PC-3 (cell line): ENCODE measurements around the gene TWIST2. TPM values are rescaled to one million over a fixed set of nuclear protein-coding genes. Genes with fewer than 3 reads are reported as not detected.

ENCODE experiments used
- ATAC-seq: fragments of 200-7000 bp; cut with Tn5 transposase; 2 replicates; pipeline ENCODE4 v1.9.1; 2020; ENCODE audit warnings: mild to moderate bottlenecking, moderate library complexity
- BruUV-seq: library from RNA; stranded (reverse); fragments of 400-500 nt; replicated peaks from 2 replicates; lab custom pipeline; 2021; lab: Mats Ljungman, UMichigan
- CTCF ChIA-PET: fragments of 300-600 bp; sonication (Branson Sonifier 250); formaldehyde crosslinking; loops from one replicate; lab custom pipeline; 2022; ENCODE audit warnings: antibody characterized with exemption; lab: Charles Lee
- POLR2A ChIA-PET: fragments of 300-600 bp; sonication (Branson Sonifier 250); formaldehyde crosslinking; loops from one replicate; lab custom pipeline; 2022; ENCODE audit warnings: antibody characterized with exemption; ENCODE audit not compliant: unreplicated experiment; lab: Charles Lee
- DNase-seq: peaks from one replicate; pipeline ENCODE4 v3.0.0-alpha.2; 2015
- H2AFZ ChIP-seq: fragments of 300-600 bp; sonication (generic); 2 replicates; pipeline ENCODE4 v1.6.0; 2016; ENCODE audit warnings: antibody characterized with exemption, low read length
- H3F3A ChIP-seq: fragments of 300-600 bp; sonication (generic); one replicate; pipeline ENCODE4 v1.6.0; 2017; ENCODE audit warnings: antibody characterized with exemption, low read length, control low read depth, mild to moderate bottlenecking; ENCODE audit not compliant: unreplicated experiment
- H3K27ac ChIP-seq: fragments of 300-600 bp; sonication (generic); 2 replicates; pipeline ENCODE4 v1.5.1; 2016; ENCODE audit warnings: mild to moderate bottlenecking, low read length
- H3K27me3 ChIP-seq: fragments of 300-600 bp; sonication (generic); 2 replicates; pipeline ENCODE4 v1.6.1; 2016; ENCODE audit warnings: low read length, mixed read lengths
- H3K36me3 ChIP-seq: fragments of 300-600 bp; sonication (generic); 2 replicates; pipeline ENCODE4 v1.6.1; 2016; ENCODE audit warnings: low read depth, mixed run types, low read length, mixed read lengths
- H3K4me1 ChIP-seq: fragments of 300-600 bp; sonication (generic); 2 replicates; pipeline ENCODE4 v1.5.1; 2016; ENCODE audit warnings: low read length; ENCODE audit not compliant: insufficient read depth
- H3K4me2 ChIP-seq: fragments of 300-600 bp; sonication (generic); 2 replicates; pipeline ENCODE4 v1.6.0; 2016; ENCODE audit warnings: low read length
- H3K4me3 ChIP-seq: fragments of 300-600 bp; sonication (generic); 2 replicates; pipeline ENCODE4 v1.5.1; 2016; ENCODE audit warnings: mild to moderate bottlenecking, low read length, mixed read lengths
- H3K79me2 ChIP-seq: fragments of 300-600 bp; sonication (generic); 2 replicates; pipeline ENCODE4 v1.6.1; 2017; ENCODE audit warnings: low read length, mixed read lengths
- H3K9ac ChIP-seq: fragments of 300-600 bp; sonication (generic); 2 replicates; pipeline ENCODE4 v1.6.0; 2016; ENCODE audit warnings: mild to moderate bottlenecking, low read length
- H3K9me2 ChIP-seq: fragments of 300-600 bp; sonication (generic); replicated peaks from 2 replicates; pipeline ENCODE4 v1.6.1; 2016; ENCODE audit warnings: mixed run types, low read length, mixed read lengths
- H3K9me3 ChIP-seq: fragments of 300-600 bp; sonication (generic); 2 replicates; pipeline ENCODE4 v1.6.1; 2016; ENCODE audit warnings: low read length, mixed read lengths
- H4K20me1 ChIP-seq: fragments of 300-600 bp; sonication (generic); 2 replicates; pipeline ENCODE4 v1.6.1; 2016; ENCODE audit warnings: low read length, mixed read lengths
- EZH2 ChIP-seq: fragments of 300-600 bp; sonication (generic); IDR thresholded peaks from one replicate; pipeline ENCODE4 v1.6.1; 2017; ENCODE audit warnings: antibody characterized with exemption, mild to moderate bottlenecking, low read length; ENCODE audit not compliant: unreplicated experiment
- EZH2phosphoT487 ChIP-seq: fragments of 300-600 bp; sonication (generic); IDR thresholded peaks from 2 replicates; pipeline ENCODE4 v1.6.1; 2018; ENCODE audit warnings: mild to moderate bottlenecking, antibody characterized with exemption, low read length, borderline replicate concordance
- intact Hi-C: fragments of 100-400 bp; cut with micrococcal nuclease; formaldehyde crosslinking; loops from 2 replicates; pipeline ENCODE4 v1.9.0; 2023
- total RNA-seq: library from RNA; depleted of rRNA; stranded (reverse); fragments of >200 nt; gene quantifications from 2 replicates; pipeline ENCODE4 v1.2.3, GENCODE V29; 2014
- TF ChIP-seq, protein P1 (sequence below): fragments of 300-600 bp; sonication (generic); conservative IDR thresholded peaks from 2 replicates; pipeline ENCODE4 v1.5.1; 2017; ENCODE audit warnings: antibody characterized with exemption, low read depth, mild to moderate bottlenecking, low read length

Gene TWIST2
- total RNA-seq, 1 experiment from 2014 or later: 4.4 TPM

DNA sequence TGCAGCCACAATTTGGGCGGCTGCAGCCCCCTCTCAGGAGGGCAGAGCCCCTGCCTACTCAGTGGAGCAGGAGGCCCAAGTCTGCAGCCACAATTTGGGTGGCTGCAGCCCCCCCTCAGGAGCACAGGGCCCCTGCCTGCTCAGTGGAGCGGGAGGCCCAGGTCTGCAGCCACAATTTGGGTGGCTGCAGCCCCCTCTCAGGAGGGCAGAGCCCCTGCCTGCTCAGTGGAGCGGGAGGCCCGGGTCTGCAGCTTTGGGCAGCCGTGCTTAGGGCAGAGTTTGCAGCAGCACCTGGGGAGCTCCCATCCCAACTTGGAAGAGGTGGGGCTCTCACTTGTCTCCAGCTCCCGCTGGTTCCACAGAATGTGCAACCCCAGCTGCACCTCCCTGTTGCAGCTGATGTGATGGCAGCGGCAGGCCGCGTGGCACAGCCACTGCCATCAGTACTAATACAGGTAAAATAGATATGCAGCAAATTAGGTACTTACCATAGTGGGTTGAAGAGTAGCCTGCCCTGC lies 99.4 kb downstream of the TWIST2 start:
- Histone ChIP-seq H4K20me1 (no peaks in the 10 kb centered on the region), H3K4me3 (peak overlapping the region; percentile 53), H3K36me3 (no peaks in the 10 kb centered on the region), H3K9me3 (no peaks in the 10 kb centered on the region), H3K79me2 (peaks cover 29% of the 10 kb centered on the region), H3K4me2 (peak overlapping the region; percentile 78), H3K4me1 (peaks cover 54% of the 10 kb centered on the region), H3K27me3 (no peaks in the 10 kb centered on the region), H3K9me2 (no peaks in the 10 kb centered on the region), H2AFZ (no peak overlapping the region), H3K27ac (peak overlapping the region; percentile 99), H3F3A (peaks cover 10% of the 10 kb centered on the region), H3K9ac (peak overlapping the region; percentile 88)
- TF ChIP-seq, protein P1, sequence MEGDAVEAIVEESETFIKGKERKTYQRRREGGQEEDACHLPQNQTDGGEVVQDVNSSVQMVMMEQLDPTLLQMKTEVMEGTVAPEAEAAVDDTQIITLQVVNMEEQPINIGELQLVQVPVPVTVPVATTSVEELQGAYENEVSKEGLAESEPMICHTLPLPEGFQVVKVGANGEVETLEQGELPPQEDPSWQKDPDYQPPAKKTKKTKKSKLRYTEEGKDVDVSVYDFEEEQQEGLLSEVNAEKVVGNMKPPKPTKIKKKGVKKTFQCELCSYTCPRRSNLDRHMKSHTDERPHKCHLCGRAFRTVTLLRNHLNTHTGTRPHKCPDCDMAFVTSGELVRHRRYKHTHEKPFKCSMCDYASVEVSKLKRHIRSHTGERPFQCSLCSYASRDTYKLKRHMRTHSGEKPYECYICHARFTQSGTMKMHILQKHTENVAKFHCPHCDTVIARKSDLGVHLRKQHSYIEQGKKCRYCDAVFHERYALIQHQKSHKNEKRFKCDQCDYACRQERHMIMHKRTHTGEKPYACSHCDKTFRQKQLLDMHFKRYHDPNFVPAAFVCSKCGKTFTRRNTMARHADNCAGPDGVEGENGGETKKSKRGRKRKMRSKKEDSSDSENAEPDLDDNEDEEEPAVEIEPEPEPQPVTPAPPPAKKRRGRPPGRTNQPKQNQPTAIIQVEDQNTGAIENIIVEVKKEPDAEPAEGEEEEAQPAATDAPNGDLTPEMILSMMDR: no peak
- TF ChIP-seq EZH2 (no peak), EZH2phosphoT487 (no peak)
- intact Hi-C loops: loop anchor here (5.0 to 10.0 kb wide), 3 partner anchors 85 to 513 kb away; no protein-coding TSS in a partner anchor
- DNase-seq: no peak
- ChIA-PET POLR2A (no interaction called here), CTCF (interaction anchor here (2.2 kb wide), 1 partner anchor 27 kb away, joined by 6 read pairs; no protein-coding TSS in a partner anchor)
- no TSS peak for BruUV-seq
- no peak for ATAC-seq

DNA sequence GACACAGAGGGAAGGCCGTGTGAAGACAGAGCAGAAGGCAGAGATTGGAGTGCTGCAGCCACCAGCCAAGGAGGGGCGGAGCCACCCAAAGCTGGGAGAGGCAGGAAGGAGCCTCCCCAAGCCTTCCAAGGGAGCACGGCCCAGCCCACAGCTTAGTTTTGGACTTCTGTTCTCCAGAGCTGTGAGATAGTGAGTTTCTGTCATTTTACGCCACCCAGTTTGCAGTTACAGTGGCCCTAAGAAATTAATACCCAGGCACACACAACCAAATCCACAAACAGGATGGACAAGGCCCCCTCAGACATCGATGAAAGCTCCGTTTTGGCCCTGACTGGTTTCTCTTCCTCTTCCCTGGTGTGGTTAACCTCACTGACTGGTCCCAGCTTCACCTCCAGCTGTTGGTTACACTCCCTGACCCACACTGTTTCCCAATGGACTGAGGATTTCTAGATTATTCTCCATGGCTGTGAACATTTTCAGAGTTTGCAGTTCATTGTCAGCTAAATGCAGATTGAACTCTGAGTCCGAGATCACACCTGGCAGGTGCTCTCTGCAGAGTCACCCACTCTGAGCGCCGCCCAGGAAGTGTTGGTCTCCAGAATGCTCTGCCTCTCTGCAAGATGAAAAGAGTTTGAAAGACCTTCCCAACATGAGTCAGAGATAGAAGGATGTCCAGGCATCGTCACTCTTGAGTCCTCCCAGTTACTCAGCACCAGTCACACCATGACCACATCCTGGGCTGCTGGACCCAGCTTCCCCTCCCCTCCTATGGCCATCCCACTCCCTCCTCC lies 100.2 kb downstream of the TWIST2 start:
- TSS peak; percentile 87 for BruUV-seq
- ATAC-seq: peak; percentile 82
- intact Hi-C loops: loop anchor here (1.0 to 10.0 kb wide), 5 partner anchors 25 to 513 kb away; no protein-coding TSS in a partner anchor

More for the DNA sequence above, 100.2 kb downstream of the TWIST2 start:
- Histone ChIP-seq H3K4me2 (peak overlapping the region; percentile 78), H3K4me3 (peak overlapping the region; percentile 53; the same call in 1 of the 2 replicates), H4K20me1 (no peaks in the 10 kb centered on the region), H3K27me3 (no peaks in the 10 kb centered on the region), H3K9ac (peak overlapping the region; percentile 88), H3K9me2 (no peaks in the 10 kb centered on the region), H3K4me1 (peaks cover 54% of the 10 kb centered on the region), H3K36me3 (no peaks in the 10 kb centered on the region), H3F3A (peaks cover 10% of the 10 kb centered on the region), H2AFZ (peak overlapping the region; percentile 4; the same call in 1 of the 2 replicates), H3K79me2 (peaks cover 29% of the 10 kb centered on the region), H3K9me3 (no peaks in the 10 kb centered on the region), H3K27ac (peak overlapping the region; percentile 99)
- ChIA-PET CTCF (interaction anchor here (0.6 to 2.2 kb wide), 2 partner anchors 26 to 688 kb away, joined by 3 to 6 read pairs; no protein-coding TSS in a partner anchor), POLR2A (interaction anchor here (0.7 to 1.6 kb wide), 2 partner anchors 26 to 50 kb away, joined by 3 to 4 read pairs; no protein-coding TSS in a partner anchor)
- DNase-seq: peak; percentile 98
- TF ChIP-seq EZH2: no peak
- TF ChIP-seq EZH2phosphoT487: no peak
- TF ChIP-seq, protein P1: no peak
